MCF 10A (cell line): ENCODE results near the gene MRPS5. TPM values are rescaled to one million over a fixed set of nuclear protein-coding genes. Genes with fewer than 3 reads are reported as not detected.

Experiments
- BruUV-seq: library from RNA; stranded (reverse); fragments of 400-500 nt; replicated peaks from 2 replicates; lab custom pipeline; 2021; lab: Mats Ljungman, UMichigan
- CTCF ChIA-PET: fragments of 300-600 bp; sonication (Branson Sonifier 250); formaldehyde crosslinking; extraction: SDS; loops from one replicate; lab custom pipeline; 2021; ENCODE audit warnings: antibody characterized with exemption, inconsistent platforms; lab: Yijun Ruan, JAX
- POLR2A ChIA-PET: fragments of 300-600, 350-650 bp; sonication (Branson Sonifier 250); formaldehyde crosslinking; extraction: SDS; loops from one replicate; lab custom pipeline; 2020; ENCODE audit warnings: antibody characterized with exemption, inconsistent platforms; lab: Yijun Ruan, JAX
- DNase-seq: peaks from one replicate; pipeline ENCODE4 v3.0.0-alpha.2; 2018; ENCODE audit not compliant: unreplicated experiment
- H3K27ac Mint-ChIP-seq: one replicate; pipeline ENCODE4 v1.8.0; 2022; ENCODE audit warnings: mild to moderate bottlenecking, low read depth, mixed read lengths; ENCODE audit not compliant: unreplicated experiment
- H3K27me3 Mint-ChIP-seq: one replicate; pipeline ENCODE4 v1.8.0; 2022; ENCODE audit warnings: mixed read lengths; ENCODE audit not compliant: insufficient read depth, unreplicated experiment
- H3K36me3 Mint-ChIP-seq: one replicate; pipeline ENCODE4 v1.8.0; 2022; ENCODE audit warnings: mild to moderate bottlenecking, moderate library complexity, mixed read lengths; ENCODE audit not compliant: insufficient read depth, unreplicated experiment
- H3K4me1 Mint-ChIP-seq: one replicate; pipeline ENCODE4 v1.8.0; 2022; ENCODE audit warnings: mixed read lengths; ENCODE audit not compliant: insufficient read depth, unreplicated experiment
- H3K4me3 Mint-ChIP-seq: one replicate; pipeline ENCODE4 v1.8.0; 2022; ENCODE audit warnings: mild to moderate bottlenecking, moderate library complexity, mixed read lengths; ENCODE audit not compliant: unreplicated experiment
- H3K9me3 Mint-ChIP-seq: one replicate; pipeline ENCODE4 v1.8.0; 2022; ENCODE audit warnings: mixed read lengths; ENCODE audit not compliant: unreplicated experiment
- CTCF ChIP-seq: fragments of 200-600 bp; IDR thresholded peaks from one replicate; pipeline ENCODE4 v1.8.0; 2022; ENCODE audit warnings: antibody characterized with exemption, mild to moderate bottlenecking; ENCODE audit not compliant: unreplicated experiment
- intact Hi-C: fragments of 100-400 bp; cut with micrococcal nuclease; formaldehyde crosslinking; loops from 2 replicates; pipeline ENCODE4 v1.14.1; 2022
- total RNA-seq: library from RNA; stranded (reverse); gene quantifications from 2 replicates; pipeline ENCODE4 v1.2.3, GENCODE V29; 2022

MRPS5 gene
- total RNA-seq, 1 experiment from 2014 or later = 74.2 TPM

GRCh38 chr2:95165030-95165370, 43.4 kb upstream of the MRPS5 start:
- Mint-ChIP-seq H3K9me3 (no peaks in the 10 kb centered on the region), H3K4me1 (peaks cover 21% of the 10 kb centered on the region), H3K4me3 (peak overlapping the region; percentile 100), H3K36me3 (no peaks in the 10 kb centered on the region), H3K27me3 (no peaks in the 10 kb centered on the region), H3K27ac (peak overlapping the region; percentile 98)
- no peak for TF ChIP-seq CTCF
- DNase-seq = no peak
- TSS peak; percentile 85 for BruUV-seq
- intact Hi-C loops = loop anchor here (1.0 to 5.0 kb wide), 3 partner anchors 42 to 237 kb away; partner anchors contain the start of genes FAHD2A, MRPS5 and ZNF892
- ChIA-PET POLR2A (interaction anchor here (0.8 to 3.5 kb wide), 9 partner anchors 10 to 237 kb away, joined by 3 to 42 read pairs (median 5); partner anchors contain the start of genes FAHD2A, MRPS5 and ZNF892), CTCF (interaction anchor here (0.6 to 2.5 kb wide), 6 partner anchors 44 to 565 kb away, joined by 3 to 20 read pairs (median 4); partner anchors contain the start of gene MRPS5)

- H3K9me3 Mint-ChIP-seq = no peaks in the 10 kb centered on the region
- H3K4me1 Mint-ChIP-seq = peaks cover 6% of the 10 kb centered on the region
- DNase-seq = peak; percentile 46
- H3K27me3 Mint-ChIP-seq = no peaks in the 10 kb centered on the region
- ChIA-PET POLR2A (interaction anchor here (1.9 kb wide), 1 partner anchor 38 kb away, joined by 4 read pairs; the partner anchor contains the start of gene MRPS5), CTCF (interaction anchor here (0.6 to 1.3 kb wide), 3 partner anchors 10 to 1103 kb away, joined by 3 to 5 read pairs (median 4); no protein-coding TSS in a partner anchor)
- intact Hi-C loops = no loop called here
- peaks cover 4% of the 10 kb centered on the region for H3K36me3 Mint-ChIP-seq
- no peak for TF ChIP-seq CTCF
- H3K4me3 Mint-ChIP-seq = peak within 1 kb of the TSS; percentile 71
- peak within 1 kb of the TSS; percentile 63 for H3K27ac Mint-ChIP-seq
- no TSS peak for BruUV-seq
Measured at GRCh38 chr2:95159690-95160449, 38.3 kb upstream of the MRPS5 start, which contains the start of gene ZNF514. TSS of gene ZNF514 (minus strand) at chr2:95159848. CDS start at chr2:95153253, 6,595 bp downstream.

GRCh38 chr2:95158891-95159619, 37.4 kb upstream of the MRPS5 start:
- no peak overlapping the region for H3K27ac Mint-ChIP-seq
- peaks cover 12% of the 10 kb centered on the region for H3K36me3 Mint-ChIP-seq
- peak; percentile 4 for DNase-seq
- H3K27me3 Mint-ChIP-seq = no peaks in the 10 kb centered on the region
- intact Hi-C loops = no loop called here
- no peaks in the 10 kb centered on the region for H3K4me1 Mint-ChIP-seq
- H3K9me3 Mint-ChIP-seq = no peaks in the 10 kb centered on the region
- ChIA-PET CTCF (interaction anchor here (1.3 kb wide), 2 partner anchors 11 to 137 kb away, joined by 4 to 5 read pairs; no protein-coding TSS in a partner anchor), POLR2A (interaction anchor here (1.9 kb wide), 1 partner anchor 37 kb away, joined by 4 read pairs; the partner anchor contains the start of gene MRPS5)
- H3K4me3 Mint-ChIP-seq = peak overlapping the region; percentile 71
- TF ChIP-seq CTCF = no peak
- BruUV-seq = no TSS peak
